HUES6 (cell line): ENCODE measurements around the gene USP3.

Experiments
- H3K27ac ChIP-seq: 2 replicates; pipeline ENCODE4 v1.7.0; 2013; ENCODE audit warnings: low read depth, mild to moderate bottlenecking, low read length, inconsistent platforms
- H3K27me3 ChIP-seq: 2 replicates; pipeline ENCODE4 v1.6.1; 2013; ENCODE audit warnings: low read length; ENCODE audit not compliant: control insufficient read depth, insufficient read depth
- H3K36me3 ChIP-seq: 2 replicates; pipeline ENCODE4 v1.6.1; 2013; ENCODE audit warnings: low read length; ENCODE audit not compliant: control insufficient read depth, insufficient read depth
- H3K4me1 ChIP-seq: 2 replicates; pipeline ENCODE4 v1.6.1; 2013; ENCODE audit warnings: low read length; ENCODE audit not compliant: control insufficient read depth, insufficient read depth
- H3K4me3 ChIP-seq: 2 replicates; pipeline ENCODE4 v1.5.1; 2013; ENCODE audit warnings: low read depth, low read length
- H3K9ac ChIP-seq: one replicate; pipeline ENCODE4 v1.6.1; 2013; ENCODE audit warnings: mild to moderate bottlenecking, low read length
- H3K9me3 ChIP-seq: 2 replicates; pipeline ENCODE4 v1.6.1; 2013; ENCODE audit warnings: low read depth, low read length; ENCODE audit not compliant: control insufficient read depth, insufficient read depth

The USP3 gene

GRCh38 chr15:63597821-63598220, 93.4 kb downstream of the USP3 start:
- Histone ChIP-seq H3K9me3 (no peaks in the 10 kb centered on the region), H3K27me3 (peaks cover 28% of the 10 kb centered on the region), H3K9ac (no peak overlapping the region), H3K4me3 (no peak overlapping the region), H3K4me1 (peaks cover 27% of the 10 kb centered on the region), H3K27ac (no peak overlapping the region), H3K36me3 (no peaks in the 10 kb centered on the region)

GRCh38 chr15:63598473-63599400, 94.3 kb downstream of the USP3 start:
- H3K9ac ChIP-seq, result no peak overlapping the region
- peaks cover 30% of the 10 kb centered on the region for H3K27me3 ChIP-seq
- no peak overlapping the region for H3K4me3 ChIP-seq
- H3K36me3 ChIP-seq, result no peaks in the 10 kb centered on the region
- no peaks in the 10 kb centered on the region for H3K9me3 ChIP-seq
- H3K27ac ChIP-seq, result no peak overlapping the region
- peaks cover 27% of the 10 kb centered on the region for H3K4me1 ChIP-seq

- H3K4me1 ChIP-seq, result peaks cover 27% of the 10 kb centered on the region
- no peaks in the 10 kb centered on the region for H3K36me3 ChIP-seq
- peak overlapping the region; percentile 72 for H3K9ac ChIP-seq
- H3K4me3 ChIP-seq, result peak overlapping the region; percentile 73
- H3K27me3 ChIP-seq, result peaks cover 30% of the 10 kb centered on the region
- no peaks in the 10 kb centered on the region for H3K9me3 ChIP-seq
- no peak overlapping the region for H3K27ac ChIP-seq
Measured at GRCh38 chr15:63599401-63600000, 95.1 kb downstream of the USP3 start.

- Histone ChIP-seq H3K36me3 (no peaks in the 10 kb centered on the region), H3K4me1 (peaks cover 21% of the 10 kb centered on the region), H3K27me3 (peaks cover 30% of the 10 kb centered on the region), H3K9me3 (no peaks in the 10 kb centered on the region), H3K27ac (no peak overlapping the region), H3K4me3 (peak overlapping the region; percentile 73), H3K9ac (peak overlapping the region; percentile 72)
Measured at GRCh38 chr15:63600001-63600615, 95.7 kb downstream of the USP3 start.

- peaks cover 30% of the 10 kb centered on the region for H3K27me3 ChIP-seq
- H3K9me3 ChIP-seq, result no peaks in the 10 kb centered on the region
- peaks cover 18% of the 10 kb centered on the region for H3K4me1 ChIP-seq
- H3K4me3 ChIP-seq, result peak overlapping the region; percentile 73
- H3K36me3 ChIP-seq, result no peaks in the 10 kb centered on the region
- no peak overlapping the region for H3K27ac ChIP-seq
- H3K9ac ChIP-seq, result peak overlapping the region; percentile 72
Measured at GRCh38 chr15:63600616-63601025, 96.2 kb downstream of the USP3 start.

GRCh38 chr15:63601026-63601703, 96.8 kb downstream of the USP3 start:
- Histone ChIP-seq H3K9ac (peak overlapping the region; percentile 62), H3K9me3 (no peaks in the 10 kb centered on the region), H3K27me3 (peaks cover 30% of the 10 kb centered on the region), H3K4me3 (peak overlapping the region; percentile 73), H3K4me1 (peaks cover 18% of the 10 kb centered on the region), H3K36me3 (no peaks in the 10 kb centered on the region), H3K27ac (no peak overlapping the region)

GRCh38 chr15:63601704-63602185, 97.4 kb downstream of the USP3 start:
- no peak overlapping the region for H3K27ac ChIP-seq
- peaks cover 18% of the 10 kb centered on the region for H3K4me1 ChIP-seq
- H3K9me3 ChIP-seq, result no peaks in the 10 kb centered on the region
- peak overlapping the region; percentile 62 for H3K9ac ChIP-seq
- H3K4me3 ChIP-seq, result peak overlapping the region; percentile 73
- no peaks in the 10 kb centered on the region for H3K36me3 ChIP-seq
- peaks cover 30% of the 10 kb centered on the region for H3K27me3 ChIP-seq

GRCh38 chr15:63602595-63602994, 98.2 kb downstream of the USP3 start:
- Histone ChIP-seq H3K27me3 (peaks cover 30% of the 10 kb centered on the region), H3K9ac (no peak overlapping the region), H3K9me3 (no peaks in the 10 kb centered on the region), H3K4me3 (no peak overlapping the region), H3K36me3 (peaks cover 1% of the 10 kb centered on the region; the same call in 1 of the 2 replicates), H3K27ac (no peak overlapping the region), H3K4me1 (peaks cover 12% of the 10 kb centered on the region)

- H3K27me3 ChIP-seq, result peaks cover 30% of the 10 kb centered on the region
- peaks cover 12% of the 10 kb centered on the region for H3K4me1 ChIP-seq
- H3K9ac ChIP-seq, result no peak overlapping the region
- no peak overlapping the region for H3K27ac ChIP-seq
- H3K4me3 ChIP-seq, result no peak overlapping the region
- H3K9me3 ChIP-seq, result no peaks in the 10 kb centered on the region
- peaks cover 9% of the 10 kb centered on the region for H3K36me3 ChIP-seq
Measured at GRCh38 chr15:63603516-63603915, 99.1 kb downstream of the USP3 start.

GRCh38 chr15:63604281-63604680, 99.9 kb downstream of the USP3 start:
- H3K4me1 ChIP-seq, result peaks cover 12% of the 10 kb centered on the region
- no peak overlapping the region for H3K9ac ChIP-seq
- no peak overlapping the region for H3K27ac ChIP-seq
- no peak overlapping the region for H3K4me3 ChIP-seq
- H3K27me3 ChIP-seq, result peaks cover 30% of the 10 kb centered on the region
- no peaks in the 10 kb centered on the region for H3K9me3 ChIP-seq
- peaks cover 14% of the 10 kb centered on the region for H3K36me3 ChIP-seq
